NCI-H187 treated with DMSO at 0.1 percent for 48 hours (cell line): ENCODE data around the gene GRPEL1.

ENCODE experiments used
- DNase-seq: peaks from one replicate; lab custom pipeline; 2025; lab: John Stamatoyannopoulos, UW

Gene GRPEL1

GRCh38 chr4:7045553-7045952 lies 22.3 kb downstream of the GRPEL1 start:
- no peak for DNase-seq

DNA sequence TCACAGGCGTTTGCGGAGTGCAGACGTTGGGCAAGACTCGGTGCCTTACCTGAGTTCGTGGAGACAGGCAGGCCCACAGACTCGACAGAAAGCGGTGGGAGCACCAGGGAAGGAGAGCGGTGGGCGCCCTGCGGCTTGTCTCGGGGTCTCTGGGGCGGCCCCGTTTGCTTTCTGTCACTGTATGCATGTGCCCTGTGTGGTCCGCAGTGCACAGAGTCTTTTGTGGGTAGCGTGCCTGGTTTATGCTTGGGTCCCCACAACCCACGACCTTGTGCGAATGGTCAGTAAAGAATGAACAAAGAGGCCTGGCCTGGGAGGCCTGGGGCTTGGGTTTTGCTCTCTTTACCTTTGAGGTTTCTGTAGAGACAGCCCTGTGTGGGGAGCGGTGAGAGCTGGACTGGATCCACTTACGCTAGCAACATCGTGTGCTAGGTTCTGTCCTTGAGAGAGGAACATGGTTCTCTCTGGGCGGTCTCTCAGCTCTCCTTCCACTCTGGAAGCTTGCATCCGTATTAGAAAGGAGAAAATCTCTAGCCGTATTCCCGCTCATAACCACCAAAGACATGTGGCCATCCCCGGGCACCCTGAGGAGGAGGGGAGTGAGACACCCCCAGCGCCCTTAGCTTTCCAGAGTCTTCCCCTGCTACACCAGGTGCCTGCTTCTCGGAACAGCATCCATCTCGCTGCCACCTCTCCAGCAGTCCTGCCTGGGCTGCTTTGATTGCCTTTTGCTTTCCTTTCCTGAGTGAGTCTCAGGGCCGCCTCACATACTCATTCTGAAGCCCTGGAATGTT lies 23.5 kb downstream of the GRPEL1 start:
- no peak for DNase-seq

GRCh38 chr4:7043284-7044136 lies 24.4 kb downstream of the GRPEL1 start, which contains the start of gene TADA2B:
TSS of gene TADA2B (plus strand) at chr4:7043372. CDS start at chr4:7043580, 208 bp downstream.
- no peak for DNase-seq

DNA sequence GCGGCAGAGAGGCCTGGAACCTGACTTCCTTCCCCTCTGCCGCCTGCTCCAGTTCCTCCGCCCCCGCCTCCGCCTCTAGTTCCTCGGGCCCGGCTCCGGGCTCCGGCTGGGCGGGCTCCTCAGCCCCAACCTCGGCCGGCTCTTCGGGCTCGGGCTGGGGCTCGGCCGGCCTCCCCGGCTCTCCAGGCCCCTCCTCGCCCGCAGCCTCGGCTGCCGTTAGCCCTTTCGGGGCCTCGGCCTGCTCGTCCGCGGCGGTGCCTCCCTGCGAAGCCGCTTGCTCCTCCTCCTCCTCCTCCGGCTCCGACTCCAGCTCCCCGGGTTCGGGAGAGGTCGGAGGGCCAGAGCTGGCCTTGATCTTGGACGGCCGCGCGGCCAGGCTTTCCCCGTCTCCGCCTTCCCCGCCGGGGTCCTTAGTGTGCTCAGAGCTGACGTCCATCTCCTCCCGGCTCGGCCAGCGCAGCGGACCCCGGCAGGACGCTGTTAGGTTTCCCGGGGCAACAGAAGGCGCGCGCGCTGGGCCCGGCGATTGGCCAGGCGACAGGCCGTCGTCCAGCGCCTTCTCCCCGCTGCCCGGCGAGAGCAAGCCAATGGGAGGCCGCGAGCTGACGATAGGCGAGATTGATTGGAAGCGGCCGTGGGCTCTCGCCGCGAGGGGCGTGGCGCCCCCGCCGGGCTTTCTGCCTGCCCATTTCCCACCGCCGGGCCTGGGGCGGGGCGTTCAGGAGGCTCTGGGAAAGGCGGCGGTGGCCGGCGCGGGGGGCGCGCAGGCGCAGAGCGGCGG lies 25.2 kb downstream of the GRPEL1 start:
- DNase-seq: peak; percentile 94

DNA sequence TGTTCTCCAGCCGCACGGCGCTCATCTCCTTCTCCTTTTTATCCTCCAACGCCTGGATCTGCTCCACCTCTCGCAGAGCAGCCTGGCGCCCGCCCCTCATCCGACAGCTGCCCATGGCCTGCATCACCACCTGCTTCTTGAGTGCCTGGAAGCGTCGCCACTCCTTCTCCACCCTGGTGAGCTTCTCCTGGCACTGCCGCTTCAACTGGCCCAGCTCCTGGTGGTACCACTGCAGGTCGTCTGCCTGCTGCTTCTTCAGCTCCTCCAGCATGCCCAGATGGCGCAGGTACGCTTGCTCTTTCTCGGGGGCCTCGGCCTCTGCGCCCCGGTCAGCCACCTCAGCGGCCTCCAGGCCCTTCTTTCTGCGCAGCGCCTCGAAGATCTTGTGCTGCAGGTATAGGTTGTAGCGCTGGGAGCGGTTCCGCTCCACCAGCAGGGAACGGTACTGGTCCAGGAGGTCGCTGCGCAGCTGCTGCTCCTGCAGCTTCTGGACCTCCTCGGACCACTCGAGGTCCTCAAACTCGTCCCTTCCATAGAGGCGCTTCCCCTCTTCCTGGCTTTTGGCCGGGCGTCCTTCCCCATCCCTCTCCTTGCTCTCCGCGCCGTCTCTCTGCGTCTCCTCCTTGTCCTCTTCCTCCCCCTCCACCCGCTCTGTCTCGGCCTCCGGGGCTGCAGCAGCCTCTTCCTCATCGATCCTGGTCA lies 25.9 kb downstream of the GRPEL1 start:
- DNase-seq: peak; percentile 45

DNA sequence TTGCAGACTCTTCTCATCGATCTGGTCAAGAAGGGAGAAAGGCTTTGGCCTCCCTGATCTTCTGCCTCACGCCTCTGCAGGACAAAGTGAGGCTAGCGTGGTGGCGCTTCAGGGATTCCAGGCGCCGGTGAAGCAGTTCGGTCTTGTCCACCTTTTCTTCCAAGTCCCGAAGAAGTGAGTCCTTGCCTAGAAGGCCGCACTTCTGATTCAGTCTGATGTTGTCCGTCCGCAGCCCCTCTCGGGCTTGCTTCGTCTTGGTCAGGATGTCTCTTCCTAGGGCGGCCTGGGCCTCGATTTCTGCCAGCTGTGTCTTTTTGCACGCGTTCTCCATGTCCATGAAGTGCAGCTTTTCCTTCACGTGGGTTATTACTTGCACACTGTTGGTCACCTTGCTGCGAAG lies 26.6 kb downstream of the GRPEL1 start:
- no peak for DNase-seq

DNA sequence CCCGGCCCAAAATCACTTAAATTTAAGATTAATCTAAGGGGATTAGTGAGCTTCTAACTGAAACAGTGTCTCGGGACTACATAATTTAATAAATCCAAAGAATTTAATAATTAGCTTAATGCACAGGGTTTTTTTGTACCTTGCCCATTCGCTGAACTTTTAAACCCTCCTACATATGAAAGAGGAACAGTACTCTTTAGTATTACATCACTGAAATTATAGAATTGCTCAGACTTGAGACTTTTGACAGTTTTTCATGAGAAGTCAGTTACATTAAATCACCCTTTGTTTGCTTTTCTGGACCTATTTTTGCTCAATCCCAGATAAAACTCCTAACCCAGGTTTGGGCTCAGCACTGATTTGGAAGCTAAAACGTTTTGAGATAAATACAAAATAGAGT lies 27.1 kb downstream of the GRPEL1 start:
- no peak for DNase-seq

GRCh38 chr4:7037425-7037824 lies 30.4 kb downstream of the GRPEL1 start:
- DNase-seq: no peak

GRCh38 chr4:7034262-7035081 lies 33.4 kb downstream of the GRPEL1 start:
- no peak for DNase-seq

- DNase-seq: no peak
Measured at GRCh38 chr4:7032596-7032995, 35.3 kb downstream of the GRPEL1 start.

DNA sequence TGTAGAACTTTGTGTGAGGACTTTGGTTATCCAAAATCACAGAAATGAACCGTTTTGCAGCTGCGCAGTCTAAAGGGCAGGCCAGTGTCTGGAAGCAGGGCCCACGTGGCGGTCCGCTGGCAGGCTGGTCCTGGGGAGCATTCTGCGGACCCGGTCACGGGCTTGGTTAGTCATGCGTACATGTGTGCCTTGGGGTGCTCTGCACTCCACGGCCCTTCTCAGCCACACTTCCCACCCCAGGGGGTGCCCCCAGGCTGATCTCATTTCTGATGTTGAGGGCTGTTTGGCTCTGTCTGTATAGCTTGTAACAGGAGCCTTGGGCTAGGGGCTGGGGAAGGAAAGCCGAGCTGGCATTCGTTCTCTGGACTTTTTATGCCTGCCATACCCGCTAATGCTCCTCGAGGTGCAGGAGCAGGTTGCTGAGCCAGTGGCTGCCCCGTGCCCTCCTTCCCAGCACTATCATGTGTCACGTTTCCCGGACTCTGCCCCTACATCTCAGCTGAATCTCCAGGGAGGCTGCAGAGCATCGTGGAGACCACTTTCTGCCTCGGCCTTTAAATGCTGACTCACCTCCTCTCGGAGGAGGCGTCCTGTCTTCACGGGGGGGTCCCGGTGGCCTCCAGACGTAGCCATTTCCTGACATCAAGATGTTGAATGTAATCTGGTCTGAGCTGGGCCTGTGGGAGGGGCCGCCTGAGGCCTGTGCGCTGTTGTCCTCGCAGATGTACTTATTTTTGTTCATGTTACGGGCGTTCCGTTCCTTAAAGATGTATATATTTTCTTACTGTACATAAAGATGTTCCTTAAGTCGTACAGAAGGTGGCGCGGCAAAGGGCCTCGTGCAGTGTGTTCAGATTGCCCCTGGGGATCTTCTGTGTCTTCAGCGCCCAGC lies 36.1 kb downstream of the GRPEL1 start:
- DNase-seq: no peak

DNA sequence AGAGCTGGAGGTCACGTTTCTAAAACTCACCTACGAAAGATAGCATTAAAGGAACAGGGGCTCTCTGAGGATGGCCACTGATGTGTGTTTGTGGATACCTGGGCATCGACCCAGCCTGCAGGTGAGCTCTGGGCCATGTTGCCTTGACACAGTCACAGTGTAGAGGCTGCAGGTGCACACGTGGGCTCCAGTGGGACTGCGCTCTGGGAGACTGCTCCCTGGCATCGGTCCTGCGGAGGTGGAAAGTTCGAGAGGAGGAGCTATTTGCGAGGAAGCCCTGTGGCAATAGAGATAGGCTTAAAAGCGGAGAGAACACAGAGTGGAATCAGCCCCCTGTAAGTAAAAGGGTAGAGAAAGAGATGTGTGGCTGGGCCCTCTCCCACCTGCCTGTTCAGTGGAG lies 37.0 kb downstream of the GRPEL1 start:
- DNase-seq: no peak

- DNase-seq: no peak
Measured at GRCh38 chr4:7029921-7030320, 37.9 kb downstream of the GRPEL1 start.

- no peak for DNase-seq
Measured at GRCh38 chr4:7029212-7029611, 38.7 kb downstream of the GRPEL1 start.

GRCh38 chr4:7027913-7028312 lies 40.0 kb downstream of the GRPEL1 start:
- no peak for DNase-seq

DNA sequence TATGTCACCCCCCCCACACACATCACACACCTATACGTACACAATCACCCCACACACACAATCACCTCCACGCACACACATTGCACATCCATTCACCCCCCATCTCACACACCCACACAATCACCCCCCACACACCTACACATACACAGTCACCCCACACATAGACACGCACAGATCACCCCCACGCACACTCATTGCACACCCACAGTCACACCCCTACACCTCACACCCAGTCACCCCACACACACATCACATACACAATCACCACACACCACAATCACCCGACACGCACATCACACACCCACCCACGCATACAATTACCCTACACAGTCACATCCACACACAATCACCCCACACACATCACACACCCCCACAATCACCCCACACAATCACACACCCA lies 40.6 kb downstream of the GRPEL1 start:
- DNase-seq: no peak

GRCh38 chr4:7026107-7026506 lies 41.8 kb downstream of the GRPEL1 start:
- DNase-seq: no peak

DNA sequence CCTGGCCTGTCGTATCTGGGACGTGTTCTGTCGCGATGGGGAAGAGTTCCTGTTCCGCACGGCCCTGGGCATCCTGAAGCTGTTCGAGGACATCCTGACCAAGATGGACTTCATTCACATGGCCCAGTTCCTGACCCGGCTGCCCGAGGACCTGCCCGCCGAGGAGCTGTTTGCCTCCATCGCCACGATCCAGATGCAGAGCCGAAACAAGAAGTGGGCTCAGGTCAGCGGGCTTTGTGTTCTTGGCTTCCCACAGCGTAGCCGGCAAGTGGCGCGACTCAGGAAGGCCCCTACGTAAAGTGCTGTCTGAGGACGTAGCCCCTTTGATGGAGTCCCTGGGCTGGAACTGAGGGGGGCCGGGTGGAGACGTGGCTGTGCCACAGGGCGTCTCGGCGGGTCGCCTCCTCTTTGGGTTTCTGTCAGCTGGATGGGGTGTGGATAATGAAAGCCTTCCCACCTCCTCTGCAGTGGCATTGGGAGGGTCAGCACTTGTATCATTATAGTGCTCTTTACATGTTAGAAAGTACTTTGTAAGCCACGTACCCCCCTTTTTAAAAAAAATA lies 42.7 kb downstream of the GRPEL1 start:
- no peak for DNase-seq

- DNase-seq: no peak
Measured at GRCh38 chr4:7024336-7024890, 43.5 kb downstream of the GRPEL1 start.
